LoVo (cell line): ENCODE data around the gene TP53I13.

Experiments
- DNase-seq: peaks from one replicate; pipeline ENCODE4 v3.0.0-alpha.2; 2016; ENCODE audit warnings: low spot score

The TP53I13 gene

GRCh38 chr17:29593591-29594518, 25.4 kb downstream of the TP53I13 start:
- peak; percentile 39 for DNase-seq

- DNase-seq, result no peak
Measured at GRCh38 chr17:29594519-29595090, 26.1 kb downstream of the TP53I13 start.

GRCh38 chr17:29595107-29595942, 26.8 kb downstream of the TP53I13 start:
- DNase-seq, result no peak

- DNase-seq, result no peak
Measured at GRCh38 chr17:29595943-29596774, 27.7 kb downstream of the TP53I13 start.

GRCh38 chr17:29596811-29597210, 28.3 kb downstream of the TP53I13 start:
- DNase-seq, result no peak

- no peak for DNase-seq
Measured at GRCh38 chr17:29597361-29598172, 29.1 kb downstream of the TP53I13 start.

- DNase-seq, result no peak
Measured at GRCh38 chr17:29603109-29603674, 34.7 kb downstream of the TP53I13 start.

- DNase-seq, result no peak
Measured at GRCh38 chr17:29607557-29608195, 39.2 kb downstream of the TP53I13 start.

- DNase-seq, result no peak
Measured at GRCh38 chr17:29608986-29609385, 40.5 kb downstream of the TP53I13 start.

GRCh38 chr17:29610395-29610794, 41.9 kb downstream of the TP53I13 start:
- no peak for DNase-seq

- no peak for DNase-seq
Measured at GRCh38 chr17:29611351-29612093, 43.0 kb downstream of the TP53I13 start.

GRCh38 chr17:29612094-29612403, 43.5 kb downstream of the TP53I13 start:
- no peak for DNase-seq

GRCh38 chr17:29612404-29613280, 44.1 kb downstream of the TP53I13 start:
- no peak for DNase-seq

- DNase-seq, result no peak
Measured at GRCh38 chr17:29613352-29613837, 44.9 kb downstream of the TP53I13 start.

- DNase-seq, result no peak
Measured at GRCh38 chr17:29613856-29614255, 45.4 kb downstream of the TP53I13 start.

- DNase-seq, result no peak
Measured at GRCh38 chr17:29614349-29615047, 46.0 kb downstream of the TP53I13 start.

GRCh38 chr17:29615048-29615385, 46.5 kb downstream of the TP53I13 start:
- no peak for DNase-seq
